Thoracic aorta (tissue), 2 donors: ENCODE data around the gene NETO2. TPM values are rescaled to one million over a fixed set of nuclear protein-coding genes. Genes with fewer than 3 reads are reported as not detected.
"Not testable (repeated sequence)": the region's sequence is repeated elsewhere in the genome, so short reads cannot be mapped to it uniquely, and the experiment has no call there.

Experiments used
- ATAC-seq: fragments of 150-250 bp; one replicate; pipeline ENCODE4 v1.8.0; 2017; ENCODE audit warnings: low read depth; ENCODE audit not compliant: insufficient number of reproducible peaks, low FRiP score
- DNase-seq: peaks from one replicate; pipeline ENCODE4 v3.0.0-alpha.2; 2020; ENCODE audit warnings: low spot score
- H3K27ac ChIP-seq, 2 donors: fragments of 200-600 bp; sonication (generic); 1 replicate in 1 of 2; 2 replicates in 1 of 2; pipeline ENCODE4 v1.5.1; 2016; ENCODE audit warnings: mild to moderate bottlenecking in 2 of 2, moderate library complexity in 2 of 2
- H3K27me3 ChIP-seq: fragments of 200-600 bp; sonication (generic); replicated peaks from 2 replicates; pipeline ENCODE4 v1.6.0; 2016; ENCODE audit warnings: mild to moderate bottlenecking; ENCODE audit not compliant: insufficient read depth
- H3K36me3 ChIP-seq: fragments of 200-600 bp; sonication (generic); one replicate; pipeline ENCODE4 v1.5.1; 2016
- H3K4me1 ChIP-seq, 2 donors: fragments of 200-600 bp; sonication (generic); 1 replicate in 1 of 2; 2 replicates in 1 of 2; pipeline versions ENCODE4 v1.5.1 to v1.6.0; 2016; ENCODE audit warnings: low read depth in 2 of 2, mild to moderate bottlenecking in 1 of 2; ENCODE audit not compliant: control insufficient read depth in 1 of 2
- H3K4me3 ChIP-seq: fragments of 200-600 bp; sonication (generic); 2 replicates; pipeline ENCODE4 v1.5.1; 2016; ENCODE audit warnings: mild to moderate bottlenecking
- H3K9me3 ChIP-seq: fragments of 200-600 bp; sonication (generic); 2 replicates; pipeline ENCODE4 v1.5.1; 2016
- total RNA-seq, 2 donors: library from RNA; depleted of rRNA; stranded (reverse); fragments of >200 nt; gene quantifications; one replicate each; pipeline versions ENCODE4 v1.1.0 to v1.2.3, GENCODE V29; 2016
- TF ChIP-seq, protein P1 (sequence below): fragments of 200-600 bp; sonication (generic); IDR thresholded peaks from one replicate; pipeline ENCODE4 v1.5.1; 2019; ENCODE audit warnings: antibody characterized with exemption

NETO2 gene
- total RNA-seq, 2 donors from 2014 or later, result 0.27 to 0.78 TPM

DNA sequence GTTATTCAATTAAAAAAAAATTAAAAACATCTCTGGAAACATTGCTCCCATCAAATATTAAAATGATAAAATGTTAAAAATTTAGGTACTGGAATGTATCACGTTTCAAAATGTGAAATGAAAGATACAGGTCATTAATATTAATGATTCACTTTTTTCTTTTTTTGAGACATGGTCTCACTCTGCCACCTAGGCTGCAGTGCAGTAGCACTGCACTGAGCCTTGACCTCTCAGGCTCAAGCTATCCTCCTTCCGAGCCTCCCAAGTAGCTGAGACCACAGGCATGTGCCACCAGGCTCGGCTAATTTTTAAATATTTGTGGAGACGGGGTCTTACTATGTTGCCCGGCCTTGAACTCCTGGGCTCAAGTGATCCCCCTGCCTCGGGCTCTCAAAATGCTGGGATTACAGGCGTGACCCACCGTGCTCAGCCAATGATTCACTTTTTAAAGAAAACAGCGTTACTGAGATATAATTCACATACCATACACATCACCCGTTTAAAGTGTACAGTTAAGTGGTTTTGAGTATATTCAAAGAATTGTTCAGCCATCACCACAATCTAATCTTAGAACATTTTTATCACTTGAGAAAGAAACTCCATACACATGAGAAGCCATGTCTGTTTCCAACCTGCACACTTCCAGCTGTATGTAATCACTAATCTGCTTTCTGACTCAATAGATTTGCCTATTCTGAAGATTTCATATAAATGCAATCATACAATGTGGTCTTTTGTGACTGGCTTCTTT is 19.1 kb upstream of the NETO2 start:
- DNase-seq, result no peak
- no peaks in the 10 kb centered on the region for H3K4me1 ChIP-seq
- ATAC-seq, result no peak
- H3K27ac ChIP-seq, result no peak overlapping the region
- H3K36me3 ChIP-seq, result no peaks in the 10 kb centered on the region
- TF ChIP-seq, protein P1, sequence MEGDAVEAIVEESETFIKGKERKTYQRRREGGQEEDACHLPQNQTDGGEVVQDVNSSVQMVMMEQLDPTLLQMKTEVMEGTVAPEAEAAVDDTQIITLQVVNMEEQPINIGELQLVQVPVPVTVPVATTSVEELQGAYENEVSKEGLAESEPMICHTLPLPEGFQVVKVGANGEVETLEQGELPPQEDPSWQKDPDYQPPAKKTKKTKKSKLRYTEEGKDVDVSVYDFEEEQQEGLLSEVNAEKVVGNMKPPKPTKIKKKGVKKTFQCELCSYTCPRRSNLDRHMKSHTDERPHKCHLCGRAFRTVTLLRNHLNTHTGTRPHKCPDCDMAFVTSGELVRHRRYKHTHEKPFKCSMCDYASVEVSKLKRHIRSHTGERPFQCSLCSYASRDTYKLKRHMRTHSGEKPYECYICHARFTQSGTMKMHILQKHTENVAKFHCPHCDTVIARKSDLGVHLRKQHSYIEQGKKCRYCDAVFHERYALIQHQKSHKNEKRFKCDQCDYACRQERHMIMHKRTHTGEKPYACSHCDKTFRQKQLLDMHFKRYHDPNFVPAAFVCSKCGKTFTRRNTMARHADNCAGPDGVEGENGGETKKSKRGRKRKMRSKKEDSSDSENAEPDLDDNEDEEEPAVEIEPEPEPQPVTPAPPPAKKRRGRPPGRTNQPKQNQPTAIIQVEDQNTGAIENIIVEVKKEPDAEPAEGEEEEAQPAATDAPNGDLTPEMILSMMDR, result no peak
- H3K27me3 ChIP-seq, result no peaks in the 10 kb centered on the region
- H3K9me3 ChIP-seq, result no peaks in the 10 kb centered on the region
- no peak overlapping the region for H3K4me3 ChIP-seq

DNA sequence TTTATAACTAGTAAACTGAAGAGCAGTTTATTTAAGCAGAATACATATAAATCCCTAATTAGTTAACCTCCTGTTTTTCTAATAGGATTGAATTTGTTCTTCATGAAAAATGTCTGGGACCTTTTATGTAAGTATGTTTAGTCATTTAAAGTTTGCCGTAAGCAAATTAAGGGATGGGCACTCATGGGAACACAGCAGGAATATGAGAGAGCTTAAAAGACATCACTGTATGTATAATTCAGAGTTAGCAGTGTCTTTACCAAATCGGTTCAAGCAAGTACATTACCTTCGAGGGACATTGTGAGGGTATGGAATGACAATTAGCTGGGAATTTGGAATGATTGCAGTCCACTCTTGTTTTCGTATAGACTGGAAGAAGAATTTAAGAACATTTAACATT is 17.7 kb upstream of the NETO2 start:
- ATAC-seq (no peak), DNase-seq (no peak)
- Histone ChIP-seq H3K36me3 (peaks cover 5% of the 10 kb centered on the region), H3K4me3 (no peak overlapping the region), H3K27ac (no peak overlapping the region), H3K4me1 (no peaks in the 10 kb centered on the region), H3K27me3 (no peaks in the 10 kb centered on the region), H3K9me3 (no peaks in the 10 kb centered on the region)
- TF ChIP-seq, protein P1, result no peak

DNA sequence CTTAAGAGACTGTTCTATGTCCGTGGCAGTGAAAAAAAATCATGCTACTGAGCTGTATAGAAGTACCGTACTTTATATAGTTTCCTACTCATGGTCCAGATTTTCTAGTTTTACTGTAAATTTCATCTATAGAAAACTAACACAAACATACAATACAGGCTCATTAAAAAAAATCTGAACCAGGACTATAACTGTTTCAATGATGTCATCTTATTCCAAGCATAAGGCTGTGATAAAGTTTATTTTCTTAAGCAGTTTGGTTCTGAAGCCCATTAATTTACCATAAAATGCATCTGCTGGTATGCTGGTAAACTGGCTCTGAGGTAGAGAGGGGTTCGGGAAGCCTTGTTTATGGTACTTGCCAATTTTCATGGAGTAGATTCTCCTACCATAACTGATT is 16.7 kb upstream of the NETO2 start:
- no peaks in the 10 kb centered on the region for H3K27me3 ChIP-seq
- H3K4me1 ChIP-seq, result no peaks in the 10 kb centered on the region
- no peak for DNase-seq
- H3K9me3 ChIP-seq, result no peaks in the 10 kb centered on the region
- no peak overlapping the region for H3K27ac ChIP-seq
- H3K4me3 ChIP-seq, result no peak overlapping the region
- ATAC-seq, result no peak
- peaks cover 5% of the 10 kb centered on the region for H3K36me3 ChIP-seq
- TF ChIP-seq, protein P1, result no peak

DNA sequence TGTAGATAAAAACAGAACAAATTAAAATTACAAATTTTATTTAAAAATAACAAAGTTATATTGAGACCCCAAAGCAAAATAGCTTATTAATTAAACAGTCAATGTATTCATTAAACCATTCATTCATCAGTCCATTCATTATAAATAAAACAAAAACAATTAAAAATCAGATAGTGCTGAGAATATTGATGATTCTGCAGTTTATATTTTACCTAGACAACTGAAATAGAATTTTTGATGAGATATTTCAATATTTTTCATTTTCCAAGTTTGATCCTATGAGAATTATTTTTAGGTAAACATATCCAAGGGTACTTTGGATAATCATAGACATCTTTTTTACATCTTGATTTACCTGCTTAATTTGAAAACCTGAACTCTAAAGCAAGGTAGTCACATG is 15.2 kb upstream of the NETO2 start:
- ATAC-seq (no peak), DNase-seq (no peak)
- no peaks in the 10 kb centered on the region for H3K27me3 ChIP-seq
- no peak overlapping the region for H3K27ac ChIP-seq
- H3K9me3 ChIP-seq, result no peaks in the 10 kb centered on the region
- no peaks in the 10 kb centered on the region for H3K4me1 ChIP-seq
- H3K4me3 ChIP-seq, result no peak overlapping the region
- H3K36me3 ChIP-seq, result peaks cover 6% of the 10 kb centered on the region
- TF ChIP-seq, protein P1, result no peak

DNA sequence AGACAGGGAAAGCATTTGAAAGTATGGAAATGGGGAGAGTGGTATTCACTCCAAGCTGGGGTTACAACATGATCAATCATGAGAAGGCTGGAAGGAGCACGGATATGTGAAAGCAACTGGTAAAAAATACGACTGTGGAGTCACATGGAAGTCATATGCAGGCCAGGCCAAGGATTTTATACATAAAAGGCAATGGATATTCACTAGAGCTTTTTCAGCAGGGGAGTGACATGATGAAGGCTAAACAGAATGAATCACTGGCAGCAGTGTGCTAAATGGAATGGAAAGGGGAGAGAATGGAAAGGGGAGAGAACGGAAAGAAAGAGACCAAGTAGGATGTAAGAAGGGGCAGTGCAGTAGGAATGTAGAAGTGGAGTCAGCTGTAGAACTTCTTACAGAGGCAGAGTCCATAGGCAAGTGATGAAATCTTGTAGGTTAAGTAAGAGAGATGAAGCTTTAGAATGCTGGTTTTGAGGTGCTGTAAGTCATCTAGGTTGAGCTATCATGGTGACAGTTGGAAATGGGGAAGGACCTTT is 13.0 kb upstream of the NETO2 start:
- Histone ChIP-seq H3K9me3 (peaks cover 2% of the 10 kb centered on the region), H3K27me3 (no peaks in the 10 kb centered on the region), H3K27ac (no peak overlapping the region), H3K4me3 (no peak overlapping the region), H3K36me3 (peaks cover 11% of the 10 kb centered on the region), H3K4me1 (no peaks in the 10 kb centered on the region)
- TF ChIP-seq, protein P1, result no peak
- ATAC-seq (no peak), DNase-seq (no peak)

DNA sequence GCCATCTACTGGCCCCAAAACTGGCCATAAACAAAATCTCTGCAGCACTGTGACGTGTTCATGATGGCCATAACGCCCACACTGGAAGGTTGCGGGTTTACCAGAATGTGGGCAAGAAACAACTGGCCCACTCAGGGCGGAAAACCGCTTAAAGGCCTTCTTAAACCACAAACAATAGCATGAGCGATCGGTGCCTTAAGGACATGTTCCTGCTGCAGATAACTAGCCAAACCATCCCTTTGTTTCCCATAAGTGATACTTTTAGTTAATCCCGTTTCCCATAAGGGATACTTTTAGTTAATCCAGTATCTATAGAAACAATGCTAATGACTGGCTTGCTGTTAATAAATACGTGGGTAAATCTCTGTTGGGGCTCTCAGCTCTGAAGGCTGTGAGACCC is 8.8 kb upstream of the NETO2 start:
- H3K4me1 ChIP-seq, H3K27ac ChIP-seq: not testable (repeated sequence)
- H3K36me3 ChIP-seq, result peaks cover 11% of the 10 kb centered on the region

More for the DNA sequence above, 8.8 kb upstream of the NETO2 start:
- not testable (repeated sequence) for ATAC-seq, H3K4me3 ChIP-seq, H3K9me3 ChIP-seq, DNase-seq, H3K27me3 ChIP-seq
